ENCODE data around the gene PEPD. TPM values are rescaled to one million over a fixed set of nuclear protein-coding genes. Genes with fewer than 3 reads are reported as not detected.

Gene PEPD
- polyA plus RNA-seq, 3 donors = 61.5 to 218 (median 171) TPM

GRCh38 chr19:33504058-33504444 lies 17.5 kb downstream of the PEPD start:
- H3K4me3 ChIP-seq (replicated peaks in 1 of 3; ENCODE audit: low read depth in 2 of 3, low read length in 3 of 3) = no peak overlapping the region
- H3K9ac ChIP-seq (ENCODE audit: insufficient read depth, low read length, poor library complexity, severe bottlenecking) = no peak overlapping the region
- Mint-ChIP-seq H3K9me3 (peaks cover 0 to 3% (median 0%) of the 10 kb centered on the region in 7 donors), H3K4me3 (no peak overlapping the region), H3K27me3 (ENCODE audit: low read depth in 3 of 3) (peaks cover 0 to 2% (median 0%) of the 10 kb centered on the region in 3 donors), H3K4me1 (no peaks in the 10 kb centered on the region), H3K36me3 (peaks cover 23 to 25% of the 10 kb centered on the region in 2 donors), H3K27ac (no peak overlapping the region)
- H3K27ac ChIP-seq (ENCODE audit: low read depth in 1 of 2, low read length in 2 of 2) = no peak overlapping the region
- H3K4me2 ChIP-seq (replicated peaks; ENCODE audit: extremely low read depth, low read length, poor library complexity, severe bottlenecking) = no peak overlapping the region
- DNase-seq = no peak
- H2AFZ ChIP-seq (ENCODE audit: insufficient read depth, low read depth, low read length, poor library complexity, severe bottlenecking) = no peak overlapping the region
- TF ChIP-seq, protein P1, sequence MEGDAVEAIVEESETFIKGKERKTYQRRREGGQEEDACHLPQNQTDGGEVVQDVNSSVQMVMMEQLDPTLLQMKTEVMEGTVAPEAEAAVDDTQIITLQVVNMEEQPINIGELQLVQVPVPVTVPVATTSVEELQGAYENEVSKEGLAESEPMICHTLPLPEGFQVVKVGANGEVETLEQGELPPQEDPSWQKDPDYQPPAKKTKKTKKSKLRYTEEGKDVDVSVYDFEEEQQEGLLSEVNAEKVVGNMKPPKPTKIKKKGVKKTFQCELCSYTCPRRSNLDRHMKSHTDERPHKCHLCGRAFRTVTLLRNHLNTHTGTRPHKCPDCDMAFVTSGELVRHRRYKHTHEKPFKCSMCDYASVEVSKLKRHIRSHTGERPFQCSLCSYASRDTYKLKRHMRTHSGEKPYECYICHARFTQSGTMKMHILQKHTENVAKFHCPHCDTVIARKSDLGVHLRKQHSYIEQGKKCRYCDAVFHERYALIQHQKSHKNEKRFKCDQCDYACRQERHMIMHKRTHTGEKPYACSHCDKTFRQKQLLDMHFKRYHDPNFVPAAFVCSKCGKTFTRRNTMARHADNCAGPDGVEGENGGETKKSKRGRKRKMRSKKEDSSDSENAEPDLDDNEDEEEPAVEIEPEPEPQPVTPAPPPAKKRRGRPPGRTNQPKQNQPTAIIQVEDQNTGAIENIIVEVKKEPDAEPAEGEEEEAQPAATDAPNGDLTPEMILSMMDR (IDR thresholded peaks at IDR 0.05) = no peak
- H3K79me2 ChIP-seq (ENCODE audit: insufficient read depth, low read length) = no peaks in the 10 kb centered on the region
- no peaks in the 10 kb centered on the region for H3K9me3 ChIP-seq (replicated peaks in 1 of 2; ENCODE audit: control insufficient read depth in 1 of 2, insufficient read depth in 1 of 2, low read length in 2 of 2)
- WGBS (ENCODE audit: insufficient coverage) = 98% methylated on average over 5 of the region's 5 CpGs
- intact Hi-C loops (cut with micrococcal nuclease) = no loop called here
- no peaks in the 10 kb centered on the region for H4K20me1 ChIP-seq (ENCODE audit: insufficient read depth, low read length)
- H3K4me1 ChIP-seq (ENCODE audit: control insufficient read depth in 1 of 2, insufficient read depth in 2 of 2, low read length in 2 of 2) = no peaks in the 10 kb centered on the region
- H3K27me3 ChIP-seq (ENCODE audit: control insufficient read depth in 2 of 2, insufficient read depth in 2 of 2, low read length in 2 of 2) = no peaks in the 10 kb centered on the region
- peaks cover 12 to 16% of the 10 kb centered on the region in 2 donors for H3K36me3 ChIP-seq (replicated peaks in 1 of 2; ENCODE audit: control insufficient read depth in 1 of 2, insufficient read depth in 2 of 2, low read length in 2 of 2)

GRCh38 chr19:33503433-33504057 lies 18.0 kb downstream of the PEPD start:
- intact Hi-C loops (cut with micrococcal nuclease) = no loop called here
- H4K20me1 ChIP-seq (ENCODE audit: insufficient read depth, low read length) = no peaks in the 10 kb centered on the region
- WGBS (ENCODE audit: insufficient coverage) = over 99% methylated on average over 16 of the region's 21 CpGs
- H3K27ac ChIP-seq (ENCODE audit: low read depth in 1 of 2, low read length in 2 of 2) = no peak overlapping the region
- Mint-ChIP-seq H3K27me3 (ENCODE audit: low read depth in 3 of 3) (peaks cover 0 to 2% (median 0%) of the 10 kb centered on the region in 3 donors), H3K4me3 (no peak overlapping the region), H3K36me3 (peaks cover 21 to 29% of the 10 kb centered on the region in 2 donors), H3K27ac (no peak overlapping the region), H3K9me3 (peaks cover 0 to 3% (median 0%) of the 10 kb centered on the region in 7 donors), H3K4me1 (no peaks in the 10 kb centered on the region)
- TF ChIP-seq, protein P1 (IDR thresholded peaks at IDR 0.05) = no peak
- no peak overlapping the region for H2AFZ ChIP-seq (ENCODE audit: insufficient read depth, low read depth, low read length, poor library complexity, severe bottlenecking)
- H3K4me1 ChIP-seq (ENCODE audit: control insufficient read depth in 1 of 2, insufficient read depth in 2 of 2, low read length in 2 of 2) = no peaks in the 10 kb centered on the region
- H3K27me3 ChIP-seq (ENCODE audit: control insufficient read depth in 2 of 2, insufficient read depth in 2 of 2, low read length in 2 of 2) = no peaks in the 10 kb centered on the region
- no peak overlapping the region for H3K9ac ChIP-seq (ENCODE audit: insufficient read depth, low read length, poor library complexity, severe bottlenecking)
- no peaks in the 10 kb centered on the region for H3K9me3 ChIP-seq (replicated peaks in 1 of 2; ENCODE audit: control insufficient read depth in 1 of 2, insufficient read depth in 1 of 2, low read length in 2 of 2)
- H3K4me2 ChIP-seq (replicated peaks; ENCODE audit: extremely low read depth, low read length, poor library complexity, severe bottlenecking) = no peak overlapping the region
- peaks cover 12 to 19% of the 10 kb centered on the region in 2 donors for H3K36me3 ChIP-seq (replicated peaks in 1 of 2; ENCODE audit: control insufficient read depth in 1 of 2, insufficient read depth in 2 of 2, low read length in 2 of 2)
- no peaks in the 10 kb centered on the region for H3K79me2 ChIP-seq (ENCODE audit: insufficient read depth, low read length)
- no peak overlapping the region for H3K4me3 ChIP-seq (replicated peaks in 1 of 3; ENCODE audit: low read depth in 2 of 3, low read length in 3 of 3)
- DNase-seq = no peak
